ENCODE results near the gene PRPS2. TPM values are rescaled to one million over a fixed set of nuclear protein-coding genes. Genes with fewer than 3 reads are reported as not detected.

The PRPS2 gene
- total and polyA plus RNA-seq, 10 donors: 18.6 to 34.9 (median 25.2) TPM

GRCh38 chrX:12824944-12825343, 33.7 kb downstream of the PRPS2 start:
- Histone ChIP-seq H3K27me3 (replicated peaks in 1 of 7) (no peaks in the 10 kb centered on the region), H3K4me3 (no peak overlapping the region), H3K4me1 (no peaks in the 10 kb centered on the region), H3K27ac (no peak overlapping the region), H3K9me3 (no peaks in the 10 kb centered on the region), H3K36me3 (peaks cover 0 to 47% (median 10%) of the 10 kb centered on the region in 6 donors)
- intact Hi-C loops (cut with DNase I; ENCODE audit: low total_unique reads): no loop called here
- WGBS, 5 donors: 78 to 87% (median 85%) methylated on average over 9 of the region's 9 CpGs
- TF ChIP-seq POLR2A (IDR thresholded peaks at IDR 0.05): no peak
- TF ChIP-seq, protein P1, sequence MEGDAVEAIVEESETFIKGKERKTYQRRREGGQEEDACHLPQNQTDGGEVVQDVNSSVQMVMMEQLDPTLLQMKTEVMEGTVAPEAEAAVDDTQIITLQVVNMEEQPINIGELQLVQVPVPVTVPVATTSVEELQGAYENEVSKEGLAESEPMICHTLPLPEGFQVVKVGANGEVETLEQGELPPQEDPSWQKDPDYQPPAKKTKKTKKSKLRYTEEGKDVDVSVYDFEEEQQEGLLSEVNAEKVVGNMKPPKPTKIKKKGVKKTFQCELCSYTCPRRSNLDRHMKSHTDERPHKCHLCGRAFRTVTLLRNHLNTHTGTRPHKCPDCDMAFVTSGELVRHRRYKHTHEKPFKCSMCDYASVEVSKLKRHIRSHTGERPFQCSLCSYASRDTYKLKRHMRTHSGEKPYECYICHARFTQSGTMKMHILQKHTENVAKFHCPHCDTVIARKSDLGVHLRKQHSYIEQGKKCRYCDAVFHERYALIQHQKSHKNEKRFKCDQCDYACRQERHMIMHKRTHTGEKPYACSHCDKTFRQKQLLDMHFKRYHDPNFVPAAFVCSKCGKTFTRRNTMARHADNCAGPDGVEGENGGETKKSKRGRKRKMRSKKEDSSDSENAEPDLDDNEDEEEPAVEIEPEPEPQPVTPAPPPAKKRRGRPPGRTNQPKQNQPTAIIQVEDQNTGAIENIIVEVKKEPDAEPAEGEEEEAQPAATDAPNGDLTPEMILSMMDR (IDR thresholded peaks at IDR 0.05 in 8 of 11, conservative IDR thresholded peaks at IDR 0.05 in 3 of 11): no peak
- TF ChIP-seq POLR2AphosphoS5 (IDR thresholded peaks at IDR 0.05): no peak
- no peak for DNase-seq

- no peak for DNase-seq
- no peaks in the 10 kb centered on the region for H3K9me3 ChIP-seq
- 88 to 97% (median 93%) methylated on average over 8 of the region's 8 CpGs for WGBS, 5 donors
These were observed 34.6 kb downstream of the PRPS2 start for GRCh38 chrX:12825801-12826200.

DNA sequence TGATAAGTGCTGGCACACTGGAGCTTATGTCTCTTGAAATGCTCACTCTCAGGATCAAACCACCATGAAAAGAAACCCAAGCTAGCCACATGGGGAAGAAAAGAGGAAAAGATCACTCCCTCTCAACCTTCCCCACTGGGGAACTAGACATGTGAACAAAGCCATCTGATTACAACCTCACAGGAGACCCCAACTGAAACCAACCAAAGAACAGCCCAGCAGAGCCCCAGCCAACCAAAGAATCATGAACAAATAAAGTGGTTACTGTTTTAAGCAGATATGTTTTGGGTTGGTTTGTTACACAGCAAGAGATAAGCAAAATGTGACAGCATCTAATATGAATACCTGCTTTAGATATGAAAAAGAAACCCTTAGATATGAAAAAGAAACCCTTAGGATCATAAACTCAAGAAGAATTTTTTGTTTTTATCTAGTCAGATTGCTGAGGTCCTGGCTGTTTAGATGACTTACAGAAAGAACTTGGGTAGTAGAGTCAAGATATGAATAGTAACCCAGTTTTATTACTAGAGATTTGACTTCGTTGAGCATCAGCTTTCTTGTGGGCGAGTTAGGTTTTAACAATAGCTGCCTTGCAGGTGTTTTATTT, 52.0 kb downstream of the PRPS2 start:
- H3K9me3 ChIP-seq: no peaks in the 10 kb centered on the region
- no peak for DNase-seq
- TF ChIP-seq POLR2A (IDR thresholded peaks at IDR 0.05) (no peak), POLR2AphosphoS5 (IDR thresholded peaks at IDR 0.05) (no peak)
- TF ChIP-seq, protein P1 (IDR thresholded peaks at IDR 0.05 in 8 of 11, conservative IDR thresholded peaks at IDR 0.05 in 3 of 11): no peak
- H3K36me3 ChIP-seq: no peaks in the 10 kb centered on the region
- H3K27me3 ChIP-seq (replicated peaks in 1 of 7): peaks cover 0 to 20% (median 0%) of the 10 kb centered on the region in 7 donors
- 52 to 80% (median 68%) methylated on average over 2 of the region's 2 CpGs for WGBS, 5 donors
- no peaks in the 10 kb centered on the region for H3K4me1 ChIP-seq
- peak overlapping the region in 1 of 8 donors; percentile 39 for H3K4me3 ChIP-seq
- intact Hi-C loops (cut with DNase I; ENCODE audit: low total_unique reads): no loop called here
- peak overlapping the region in 6 of 8 donors; percentile 29 to 73 (median 58) for H3K27ac ChIP-seq

More at GRCh38 chrX:12825801-12826200, 34.6 kb downstream of the PRPS2 start:
- Histone ChIP-seq H3K4me3 (no peak overlapping the region), H3K4me1 (no peaks in the 10 kb centered on the region), H3K36me3 (peaks cover 0 to 38% (median 5%) of the 10 kb centered on the region in 6 donors), H3K27ac (no peak overlapping the region), H3K27me3 (replicated peaks in 1 of 7) (no peaks in the 10 kb centered on the region)
- intact Hi-C loops (cut with DNase I; ENCODE audit: low total_unique reads): no loop called here
- TF ChIP-seq, protein P1 (IDR thresholded peaks at IDR 0.05 in 8 of 11, conservative IDR thresholded peaks at IDR 0.05 in 3 of 11): no peak
- TF ChIP-seq POLR2AphosphoS5 (IDR thresholded peaks at IDR 0.05): no peak
- no peak for TF ChIP-seq POLR2A (IDR thresholded peaks at IDR 0.05)

- Histone ChIP-seq H3K9me3 (no peaks in the 10 kb centered on the region), H3K27me3 (replicated peaks in 1 of 7) (peaks cover 0 to 19% (median 0%) of the 10 kb centered on the region in 7 donors), H3K4me3 (peak overlapping the region in 2 of 8 donors; percentile 4 to 39), H3K27ac (peak overlapping the region in 7 of 8 donors; percentile 29 to 73 (median 57)), H3K36me3 (no peaks in the 10 kb centered on the region), H3K4me1 (no peaks in the 10 kb centered on the region)
- no peak for DNase-seq
- intact Hi-C loops (cut with DNase I; ENCODE audit: low total_unique reads): no loop called here
- TF ChIP-seq POLR2A (IDR thresholded peaks at IDR 0.05) (no peak), POLR2AphosphoS5 (IDR thresholded peaks at IDR 0.05) (no peak)
- TF ChIP-seq, protein P1 (IDR thresholded peaks at IDR 0.05 in 8 of 11, conservative IDR thresholded peaks at IDR 0.05 in 3 of 11): no peak
- whole genome bisulfite sequencing, 5 donors: 20 to 46% (median 41%) methylated on average over 6 of the region's 6 CpGs
These were observed 52.6 kb downstream of the PRPS2 start for GRCh38 chrX:12843668-12844279.
